ENCODE measurements around the gene SH3RF3.
"Not testable (repeated sequence)": the region's sequence is repeated elsewhere in the genome, so short reads cannot be mapped to it uniquely, and the experiment has no call there.

The SH3RF3 gene

DNA sequence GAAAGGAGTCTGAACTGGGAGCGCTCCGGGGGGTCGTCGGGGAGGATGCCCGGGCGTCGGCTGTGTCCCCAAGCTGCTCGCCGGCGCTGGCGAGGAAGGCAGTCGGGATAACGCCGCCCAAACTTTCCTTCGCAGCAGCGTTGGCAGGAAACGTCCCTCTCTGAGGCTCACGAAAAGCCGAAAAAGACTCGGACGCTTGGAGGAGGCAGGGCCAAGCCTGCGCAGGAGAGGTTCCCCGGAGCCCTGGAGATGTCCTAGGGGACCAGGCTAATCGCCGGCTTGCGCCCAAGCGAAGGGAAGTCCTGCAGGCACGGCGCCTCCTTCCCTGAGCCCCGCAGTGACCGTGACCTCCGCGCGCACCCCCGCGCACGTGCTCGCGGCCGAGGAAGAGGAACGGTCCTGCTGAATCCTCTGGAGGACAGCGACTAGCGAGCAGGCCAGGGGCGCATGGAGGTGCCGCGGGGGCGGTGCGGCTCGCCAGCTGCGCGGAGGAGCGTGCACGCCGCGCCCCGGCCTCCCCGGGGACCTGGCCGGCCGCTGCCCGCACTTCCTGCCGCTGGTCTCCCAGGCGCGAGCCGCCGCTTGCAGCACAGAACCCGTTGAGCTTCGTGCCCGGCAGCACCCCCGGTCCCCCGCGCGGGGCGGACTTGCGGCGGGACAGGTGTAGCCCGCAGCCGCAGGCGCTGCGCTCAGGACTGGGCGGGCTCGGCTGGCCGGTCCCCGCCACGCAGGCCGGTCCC, at the start of gene SH3RF3:
Gene SH3RF3, plus strand, starts transcription at position 590 of the 740 bp plus-strand sequence.
- no peak for DNase-seq

DNA sequence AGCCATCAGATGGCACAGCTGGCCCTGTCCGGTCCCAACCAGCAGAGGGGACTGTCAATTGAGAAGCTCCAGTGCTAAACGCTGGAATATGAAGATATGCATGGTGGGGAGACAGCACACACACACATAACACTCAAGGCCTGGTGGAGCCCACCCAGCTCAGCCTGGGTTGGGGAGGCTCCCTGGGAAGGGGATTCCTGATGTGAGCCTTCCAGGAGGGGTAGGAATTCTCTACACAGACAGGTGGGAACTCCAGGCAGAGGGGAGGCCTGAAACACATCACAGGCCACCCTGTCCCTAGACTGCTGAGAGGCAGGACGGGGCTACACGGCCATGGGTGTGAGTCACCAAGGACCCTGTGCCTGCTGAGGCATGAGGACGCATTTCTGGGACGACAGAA, 49.4 kb upstream of the SH3RF3 start:
- DNase-seq, result no peak

DNA sequence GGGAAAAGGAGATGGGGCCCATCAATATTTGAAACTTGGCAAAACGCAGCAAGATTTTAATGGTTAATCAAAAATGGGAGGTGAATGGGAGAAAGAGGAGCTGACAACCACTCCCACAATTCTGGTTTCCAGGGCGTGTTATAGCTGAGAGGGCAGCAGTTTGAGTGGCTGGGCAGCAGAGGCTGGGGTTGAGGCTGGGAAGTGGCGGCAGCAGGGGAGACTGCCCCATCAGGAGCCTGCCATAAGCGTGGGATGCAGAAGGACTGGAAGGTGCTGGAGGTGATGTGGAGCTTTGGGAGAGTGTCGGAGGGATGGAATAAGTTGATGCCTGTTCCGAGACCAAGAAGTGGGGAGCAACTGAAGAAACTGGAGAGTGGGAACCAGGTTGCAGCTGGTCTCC, 48.9 kb upstream of the SH3RF3 start:
- DNase-seq, result no peak

DNA sequence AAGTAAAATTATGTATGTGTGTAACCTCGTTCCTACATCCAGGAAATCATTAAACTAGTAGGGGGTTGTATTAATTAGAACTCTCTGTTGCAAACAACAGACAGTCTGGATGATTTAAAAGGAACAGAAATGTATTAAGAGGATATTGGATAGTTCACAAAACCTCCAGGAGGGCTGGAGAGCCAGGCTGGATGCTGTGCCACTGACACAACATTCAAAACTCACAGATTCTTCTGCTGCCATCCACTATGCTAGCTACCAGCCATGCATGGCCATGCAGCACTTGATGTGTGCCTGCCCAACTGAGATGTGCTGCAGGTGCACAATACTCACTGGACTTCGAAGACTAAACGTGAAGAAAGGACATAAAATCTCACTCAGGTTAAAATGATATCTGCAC, 48.2 kb upstream of the SH3RF3 start:
- DNase-seq, result no peak

DNA sequence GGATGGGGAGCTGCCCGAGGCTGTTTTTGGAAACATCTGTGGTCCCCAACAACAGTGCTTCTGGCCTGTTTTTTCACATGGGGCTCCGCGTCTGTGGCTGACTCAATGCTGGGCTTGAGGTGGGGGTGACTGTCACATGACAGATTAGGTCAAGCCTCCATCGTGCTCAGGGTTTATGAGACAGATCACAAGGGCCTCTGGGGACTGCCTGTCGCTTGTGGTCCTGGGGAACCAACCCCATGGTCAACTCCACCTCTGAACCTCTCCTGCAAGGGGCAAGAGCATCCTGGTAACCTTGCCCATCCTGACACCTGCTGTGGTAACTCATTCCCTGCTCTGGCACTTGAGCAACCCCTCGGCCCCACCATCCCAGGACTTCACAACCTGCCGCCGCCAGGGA, 47.6 kb upstream of the SH3RF3 start:
- no peak for DNase-seq

DNA sequence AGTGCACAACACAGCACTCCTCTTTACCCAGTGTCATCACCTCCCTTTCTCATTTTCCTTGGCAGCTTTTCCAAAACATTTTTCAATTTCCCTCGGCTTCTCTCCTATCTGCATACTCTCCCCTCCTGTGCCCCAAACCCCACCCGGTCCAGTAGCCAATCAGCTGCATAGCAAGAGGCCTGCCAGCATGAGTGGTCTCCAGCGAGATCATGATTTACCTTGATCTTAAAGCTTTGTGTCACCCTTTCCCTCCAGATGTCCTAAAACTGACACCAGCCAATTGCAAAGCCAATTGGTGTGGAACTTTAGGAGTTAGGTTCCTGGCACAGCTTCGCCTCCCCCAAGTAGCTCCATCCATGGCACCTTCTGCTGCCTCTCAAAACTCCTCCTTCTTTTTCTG, 45.2 kb upstream of the SH3RF3 start:
- no peak for DNase-seq

DNA sequence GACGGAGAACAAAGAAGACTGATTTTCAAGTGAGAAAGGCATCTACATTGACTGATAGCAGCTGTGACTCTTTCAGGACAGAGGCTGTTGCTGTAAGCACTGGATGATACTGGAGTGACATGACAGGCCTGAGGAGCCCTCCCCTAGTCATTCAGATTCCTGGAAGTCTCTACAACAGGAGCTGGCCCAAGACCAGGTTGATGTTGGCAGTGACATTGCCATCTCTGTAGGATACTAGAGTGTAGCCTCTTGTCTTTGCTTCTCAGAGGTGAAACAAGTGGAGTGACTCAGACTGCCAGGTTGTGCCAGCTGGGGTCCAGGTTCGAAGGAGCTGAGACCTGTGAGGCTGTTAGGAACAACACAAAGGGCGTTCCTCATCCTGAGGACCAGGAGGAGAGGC, 44.7 kb upstream of the SH3RF3 start:
- no peak for DNase-seq

DNA sequence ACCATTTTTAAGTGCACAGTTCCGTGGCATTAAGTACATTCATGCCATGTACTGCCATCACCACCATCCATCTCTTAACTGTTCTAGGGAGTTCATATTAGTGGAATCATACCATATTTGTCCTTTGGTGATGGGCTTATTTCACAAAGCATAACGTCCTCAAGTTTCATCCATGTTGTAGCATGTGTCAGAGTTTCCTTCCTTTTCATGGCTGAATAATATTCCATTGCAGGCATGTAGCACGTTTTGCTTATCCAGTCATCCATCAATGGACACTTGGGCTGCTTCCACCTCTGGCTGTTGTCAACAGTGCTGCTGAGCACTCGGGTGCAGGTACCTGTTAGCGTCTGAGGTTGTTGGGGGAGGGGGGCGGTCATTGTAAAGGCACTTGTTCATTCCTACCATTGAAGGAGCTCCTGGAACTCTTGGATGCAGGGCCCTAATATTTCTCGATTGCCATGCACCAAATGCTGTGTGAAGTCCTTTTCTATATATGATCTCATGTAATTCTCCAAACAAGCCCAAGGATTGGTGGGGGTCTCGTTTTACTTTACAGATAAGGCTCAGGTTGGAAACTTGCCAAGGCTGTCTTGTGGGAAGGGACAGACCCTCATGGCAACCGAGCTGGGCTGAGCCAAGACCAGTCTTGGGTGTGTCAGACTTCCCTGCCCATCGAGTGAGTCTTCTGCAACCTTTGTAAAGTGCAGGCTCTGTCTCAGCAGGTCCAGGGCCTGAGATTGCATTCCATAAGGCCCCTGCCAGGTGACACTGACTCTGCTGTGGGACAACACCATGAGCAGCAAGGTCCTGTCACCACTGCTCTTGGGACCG, 42.9 kb upstream of the SH3RF3 start:
- no peak for DNase-seq

DNA sequence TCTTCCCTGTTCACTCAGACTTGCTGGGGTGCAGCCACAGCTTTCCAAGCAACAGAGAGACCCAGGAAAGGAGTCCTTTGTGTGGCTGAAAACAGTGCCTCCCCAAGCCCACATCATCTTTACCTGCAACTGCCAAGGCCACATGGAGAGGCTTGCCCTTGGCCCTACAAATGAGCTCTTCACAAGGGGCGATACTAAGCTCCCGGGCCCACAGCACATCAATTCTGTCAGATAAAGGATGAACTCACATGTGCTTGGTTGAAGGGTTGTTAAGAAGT, 42.3 kb upstream of the SH3RF3 start:
- DNase-seq, result no peak

DNA sequence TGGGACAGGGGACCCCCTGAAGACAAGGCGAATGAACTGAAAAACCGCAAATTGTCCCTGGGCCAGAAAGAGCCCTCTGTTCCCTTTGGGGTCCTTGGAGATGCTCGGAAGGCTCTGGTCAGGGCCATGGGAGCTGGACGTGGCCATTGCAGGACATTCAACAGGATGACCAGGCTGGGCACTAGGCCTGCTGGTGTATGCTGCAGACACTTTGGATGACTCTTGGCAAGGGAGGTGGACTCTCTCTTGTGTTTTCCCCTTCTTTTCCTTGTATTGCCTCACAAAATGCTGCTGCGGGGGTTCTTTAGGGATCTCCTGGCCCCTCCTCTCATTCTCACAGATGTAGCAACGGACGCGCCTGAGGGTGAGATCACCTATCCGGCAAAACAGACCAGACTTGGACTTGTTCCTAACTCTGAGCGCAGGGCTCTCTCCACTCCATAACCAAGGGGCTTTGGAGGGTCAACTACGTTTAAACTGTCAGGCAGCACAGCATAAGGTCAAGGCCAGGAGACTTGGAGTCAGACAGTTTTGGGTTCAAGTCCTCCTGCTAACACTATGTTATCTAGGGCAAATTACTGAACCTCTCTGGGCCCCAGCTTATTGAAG, 41.8 kb upstream of the SH3RF3 start:
- DNase-seq, result no peak

DNA sequence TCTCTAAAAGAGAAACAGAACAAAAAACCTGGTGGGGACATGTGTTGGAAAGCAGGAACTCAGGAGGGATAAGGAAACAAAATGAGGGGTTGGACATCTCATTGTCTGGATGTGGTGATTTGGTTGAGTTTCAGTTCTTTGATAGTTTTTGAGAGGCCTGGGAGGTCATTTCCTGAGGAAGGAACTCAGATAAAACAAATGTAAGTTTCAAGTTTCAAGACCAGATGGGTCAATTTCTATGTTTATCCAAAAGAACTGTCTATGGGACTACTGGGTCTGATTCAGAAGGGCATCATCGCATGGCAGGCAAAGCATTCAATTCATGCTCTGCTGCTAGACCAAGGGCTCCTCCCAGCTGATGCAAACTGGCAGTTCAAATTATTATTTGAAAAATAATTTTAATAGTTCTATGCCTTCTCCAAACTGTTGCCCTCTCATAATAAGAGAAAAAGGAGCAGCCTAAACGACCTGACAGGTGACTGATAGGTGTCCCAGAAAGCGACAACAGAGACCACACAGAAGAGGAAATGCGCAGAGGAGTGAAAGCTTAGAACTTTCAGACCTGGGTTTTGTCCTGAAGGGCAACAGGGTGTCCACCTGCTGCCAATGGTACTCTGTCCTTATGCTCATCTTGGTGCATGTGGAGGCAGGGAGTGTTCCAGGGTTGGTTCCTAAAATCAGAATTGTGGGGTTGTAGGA, 39.3 kb upstream of the SH3RF3 start:
- DNase-seq, result no peak

DNA sequence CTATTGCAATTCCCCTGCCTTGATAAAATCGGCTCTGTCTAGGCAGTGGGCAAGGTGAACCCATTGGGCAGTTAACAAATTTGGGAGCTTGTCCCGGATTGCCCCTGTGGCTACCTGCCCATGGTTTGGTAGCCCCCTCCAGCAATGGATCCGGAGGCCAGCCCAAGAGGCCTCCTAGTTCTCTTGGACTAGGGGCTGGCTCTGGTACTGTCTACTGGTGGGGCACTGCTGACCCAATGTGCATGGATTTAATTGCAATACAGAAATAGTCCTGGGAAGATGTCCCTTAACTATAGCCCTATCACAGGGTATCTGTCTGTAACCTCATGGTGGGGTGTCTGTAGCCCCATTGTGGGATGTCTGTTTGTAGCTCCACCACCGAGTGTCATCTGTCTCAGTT, 37.5 kb upstream of the SH3RF3 start:
- DNase-seq, result no peak

DNA sequence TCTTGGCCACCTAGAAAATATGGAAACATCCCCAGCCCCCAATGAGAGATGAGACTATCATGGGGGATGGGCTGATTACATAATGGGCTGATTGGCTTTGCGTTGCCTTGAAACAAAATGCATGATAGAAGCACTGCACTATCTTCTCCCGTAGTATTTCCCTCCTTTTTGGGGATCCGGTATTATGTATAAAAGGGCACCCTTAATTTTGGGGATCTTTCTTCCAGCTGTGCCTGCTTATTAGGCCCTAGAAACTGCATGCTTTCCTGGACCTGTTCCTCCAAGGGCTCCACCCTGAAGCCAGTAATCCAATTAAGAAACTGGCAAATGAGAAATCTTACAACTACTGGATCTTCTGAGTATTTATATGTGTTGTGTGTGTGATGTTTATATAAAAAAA, 34.9 kb upstream of the SH3RF3 start:
- no peak for DNase-seq

DNA sequence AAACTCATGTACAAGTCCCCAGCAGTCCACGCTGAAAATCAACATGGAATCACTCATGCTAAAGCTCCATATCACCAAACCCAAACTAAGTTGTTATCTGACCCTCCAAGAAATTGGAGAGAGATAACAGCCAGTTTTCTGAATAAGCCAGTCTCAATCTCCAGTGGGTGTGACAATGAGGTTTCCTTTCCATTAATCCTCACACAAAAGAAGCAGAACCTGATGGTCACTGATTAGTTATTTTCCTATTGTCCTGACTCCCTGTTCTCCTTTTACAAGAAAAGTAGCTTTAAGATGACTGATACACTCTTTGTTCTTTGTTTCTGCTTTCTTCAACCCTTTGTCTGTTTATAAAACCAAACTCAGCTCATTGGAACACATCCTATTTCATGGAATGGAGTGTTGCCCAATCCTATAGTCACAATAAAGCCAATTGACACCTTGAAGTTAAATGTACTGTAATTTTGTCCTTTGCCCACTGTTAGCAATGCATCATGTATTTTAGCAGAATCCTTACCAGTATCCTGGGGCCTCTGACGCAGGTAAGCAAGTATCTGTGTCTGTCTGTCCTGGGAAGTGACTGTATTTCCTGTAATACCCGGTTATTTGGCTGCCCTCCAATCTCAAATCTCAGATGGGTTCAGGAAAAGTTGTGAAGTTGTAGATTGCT, 30.6 kb upstream of the SH3RF3 start:
- no peak for DNase-seq

DNA sequence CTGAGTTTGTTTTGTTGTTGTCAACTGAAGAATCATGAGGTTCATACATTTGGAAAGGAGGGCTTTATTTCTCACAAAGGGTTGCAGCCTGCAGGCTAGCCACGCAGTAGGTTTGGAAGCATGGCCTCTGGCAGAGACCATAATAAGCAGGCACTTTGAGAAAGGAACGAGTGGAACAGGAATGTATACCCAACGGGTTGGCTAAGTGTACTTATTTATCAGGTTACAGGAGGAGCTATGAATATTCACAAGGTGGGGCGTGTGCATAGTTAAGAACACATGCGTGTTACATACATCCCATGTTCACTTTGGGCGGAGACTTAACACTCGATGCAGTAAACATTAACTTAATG, 30.1 kb upstream of the SH3RF3 start:
- DNase-seq, result no peak

DNA sequence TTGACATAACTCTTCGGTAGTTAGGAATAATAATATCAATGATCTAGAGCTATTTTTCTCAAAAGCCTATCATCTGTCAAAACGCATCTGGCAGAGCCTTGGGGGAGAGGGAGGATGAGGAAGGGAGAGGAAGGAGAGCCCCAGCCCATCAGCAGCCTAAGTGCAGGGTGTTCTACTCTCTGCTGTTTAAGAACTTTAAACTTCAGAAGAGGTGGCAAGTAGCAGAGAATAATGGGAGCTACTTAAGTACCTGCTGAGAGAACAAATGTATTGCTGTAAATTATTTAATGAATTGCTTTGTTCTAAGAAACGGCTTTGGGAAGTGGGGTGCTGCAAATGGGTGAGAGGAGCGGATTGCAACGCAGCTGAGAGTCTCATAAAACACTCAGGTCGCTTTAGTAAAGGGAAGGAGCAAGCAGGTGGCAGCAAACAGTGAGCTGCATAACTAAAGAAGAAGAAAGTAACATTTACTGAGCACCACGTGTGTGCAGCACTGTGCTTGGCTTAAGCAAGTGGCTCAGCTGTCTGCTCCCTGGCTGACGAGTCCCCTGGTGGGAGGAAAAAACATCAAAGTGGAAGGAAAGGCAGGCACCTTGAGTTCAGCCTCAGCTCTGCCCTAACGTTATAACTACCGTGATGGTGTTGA, 26.3 kb upstream of the SH3RF3 start:
- no peak for DNase-seq

DNA sequence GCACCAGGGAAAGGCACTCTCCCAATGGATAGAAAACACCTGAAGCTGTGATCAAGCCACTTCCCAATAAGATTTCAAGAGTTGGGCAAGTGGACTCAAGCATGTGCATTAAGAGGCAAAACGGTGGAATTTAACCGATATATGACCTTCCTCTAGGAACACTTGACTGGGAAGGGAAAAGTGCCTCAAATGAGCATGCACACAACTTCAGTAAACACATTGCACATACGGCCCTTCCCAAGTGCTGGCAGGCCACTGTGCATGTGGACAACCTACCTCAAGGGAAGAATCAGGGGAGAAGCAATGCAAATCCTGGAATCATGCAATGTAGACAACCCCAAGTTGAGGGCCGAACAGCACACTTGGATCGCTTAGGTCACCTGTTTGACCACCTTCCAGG, 23.9 kb upstream of the SH3RF3 start:
- no peak for DNase-seq

DNA sequence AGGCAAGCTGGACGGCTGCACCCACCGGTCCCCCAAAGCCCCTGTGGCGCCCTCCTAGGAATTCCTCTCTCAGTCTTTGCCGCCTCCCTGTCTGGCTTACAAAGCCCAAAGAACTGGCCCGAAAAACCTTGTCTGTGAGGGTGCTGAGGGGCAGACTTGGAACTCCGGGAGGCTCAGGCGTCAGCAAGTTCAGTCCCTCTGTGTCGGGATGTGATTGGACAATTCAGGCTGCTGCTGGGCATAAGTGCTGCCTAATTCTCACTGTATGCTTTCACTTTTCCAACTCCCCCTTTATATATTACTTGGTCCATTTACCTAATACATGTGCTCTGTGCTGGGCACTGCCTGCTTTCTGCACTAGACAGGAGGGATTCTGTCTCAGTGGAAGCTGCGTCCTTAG, 20.3 kb upstream of the SH3RF3 start:
- DNase-seq, result no peak

DNA sequence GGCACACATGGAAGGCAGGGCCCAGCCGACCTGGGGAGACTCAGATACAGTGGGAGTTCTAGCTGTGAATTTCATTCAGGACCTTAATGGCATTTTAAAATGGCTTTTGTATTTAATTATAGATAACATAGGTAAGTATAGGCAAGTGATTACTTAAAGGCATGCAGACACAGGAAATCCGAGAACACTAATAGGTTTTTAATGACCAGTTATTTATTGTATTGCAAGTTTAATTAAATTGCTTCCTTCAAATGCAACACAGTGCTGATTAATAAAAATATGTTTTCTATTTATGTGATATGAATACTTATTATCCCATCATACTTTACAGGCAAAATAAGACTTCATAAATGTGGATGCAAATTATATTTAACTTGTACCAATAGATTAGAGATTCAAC, 19.7 kb upstream of the SH3RF3 start:
- no peak for DNase-seq

DNA sequence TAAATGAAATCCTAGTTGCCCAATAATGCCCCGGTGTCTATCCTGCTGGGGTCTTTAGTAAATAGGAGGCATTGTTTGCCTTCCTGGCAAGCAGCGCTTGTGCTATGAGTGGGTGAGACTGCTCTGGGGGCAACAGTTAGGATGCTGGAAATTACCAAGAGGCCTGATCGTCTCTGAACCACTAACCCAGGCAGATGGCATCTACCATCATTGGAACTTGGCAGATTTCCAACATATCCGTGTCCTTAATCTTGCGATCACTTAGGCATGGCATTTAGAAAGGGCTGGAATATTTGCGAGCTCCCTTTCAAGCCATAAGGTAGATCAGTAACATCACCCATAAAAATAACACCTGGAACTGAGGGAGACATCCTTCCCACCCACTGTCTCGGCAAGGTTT, 18.8 kb upstream of the SH3RF3 start:
- no peak for DNase-seq

DNA sequence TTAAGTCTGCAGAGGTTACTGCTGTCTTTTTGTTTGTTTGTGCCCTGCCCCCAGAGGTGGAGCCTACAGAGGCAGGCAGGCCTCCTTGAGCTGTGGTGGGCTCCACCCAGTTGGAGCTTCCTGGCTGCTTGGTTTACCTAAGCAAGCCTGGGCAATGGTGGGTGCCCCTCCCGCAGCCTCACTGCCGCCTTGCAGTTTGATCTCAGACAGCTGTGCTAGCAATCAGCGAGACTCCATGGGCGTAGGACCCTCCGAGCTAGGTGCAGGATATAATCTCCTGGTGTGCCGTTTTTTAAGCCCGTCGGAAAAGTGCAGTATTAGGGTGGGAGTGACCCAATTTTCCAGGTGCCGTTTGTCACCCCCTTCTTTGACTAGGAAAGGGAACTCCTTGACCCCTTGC, 11.8 kb upstream of the SH3RF3 start:
- not testable (repeated sequence) for DNase-seq

DNA sequence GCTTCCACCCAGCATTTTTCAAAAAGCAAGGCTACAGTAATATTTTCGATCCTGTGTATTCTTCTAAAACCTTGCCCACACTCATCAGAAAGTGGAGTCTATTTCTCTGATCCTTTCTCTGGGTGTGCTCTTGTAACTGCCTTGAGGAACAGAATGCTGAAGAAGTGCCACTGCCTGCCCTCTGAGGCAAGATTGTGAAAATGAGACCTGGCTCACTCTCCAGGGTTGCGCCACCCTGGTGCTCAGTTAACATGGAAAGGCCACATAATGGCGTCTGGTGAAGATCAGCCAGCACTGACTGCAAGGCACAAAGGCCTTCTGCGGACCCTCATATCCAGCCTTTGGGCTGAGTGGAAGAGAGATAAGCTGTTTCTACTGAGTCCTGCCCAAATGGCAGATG, 11.2 kb upstream of the SH3RF3 start:
- DNase-seq, result no peak

DNA sequence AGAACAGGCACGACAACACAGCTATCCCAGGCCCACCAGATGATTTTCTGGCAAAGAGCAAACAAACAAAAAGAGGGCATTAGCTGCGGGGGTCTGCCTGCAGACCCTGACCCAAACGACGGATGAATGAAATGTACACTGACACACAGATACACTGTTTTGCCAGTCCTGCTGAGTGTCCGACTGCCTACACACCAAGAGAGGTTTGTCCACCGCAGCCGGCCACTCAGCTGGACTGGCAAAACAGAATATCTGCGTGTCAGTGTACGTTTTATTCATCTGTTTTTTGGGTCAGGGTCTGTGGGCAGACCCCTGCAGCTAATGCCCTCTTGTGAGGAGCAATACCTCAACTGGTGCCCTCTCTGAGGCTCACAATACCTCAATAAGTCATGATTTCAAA, 10.7 kb upstream of the SH3RF3 start:
- DNase-seq, result no peak

All from DMS 273 treated with DMSO at 0.1 percent for 48 hours (cell line).